Dermis lymphatic vessel endothelial cell (primary cell): ENCODE results near the gene ELMO3. TPM values are rescaled to one million over a fixed set of nuclear protein-coding genes. Genes with fewer than 3 reads are reported as not detected.

Source experiments
- total RNA-seq: library from RNA; depleted of rRNA; stranded (reverse); fragments of >200 nt; gene quantifications from 2 replicates; pipeline ENCODE4 v1.2.1, GENCODE V29; 2014

Gene ELMO3
- 0.65 and 0.86 TPM in 2 replicates for total RNA-seq

GRCh38 chr16:67199011-67199807 lies at the start of gene ELMO3:
Gene ELMO3 (plus strand): TSS chr16:67199131. CDS start chr16:67199327, 196 bp downstream.

GRCh38 chr16:67150833-67151396 lies 48.0 kb upstream of the ELMO3 start, which contains the start of gene B3GNT9:
Gene B3GNT9 (minus strand): TSS chr16:67150998. CDS start chr16:67150485, 513 bp downstream.

GRCh38 chr16:67164599-67165061 lies 34.3 kb upstream of the ELMO3 start, which contains the start of gene HSF4:
Gene HSF4 (plus strand): TSS chr16:67164745. CDS start chr16:67164812, 67 bp downstream.

GRCh38 chr16:67170168-67170948 lies 28.6 kb upstream of the ELMO3 start, which contains the start of gene NOL3:
Gene NOL3 (plus strand): TSS chr16:67170538.

DNA sequence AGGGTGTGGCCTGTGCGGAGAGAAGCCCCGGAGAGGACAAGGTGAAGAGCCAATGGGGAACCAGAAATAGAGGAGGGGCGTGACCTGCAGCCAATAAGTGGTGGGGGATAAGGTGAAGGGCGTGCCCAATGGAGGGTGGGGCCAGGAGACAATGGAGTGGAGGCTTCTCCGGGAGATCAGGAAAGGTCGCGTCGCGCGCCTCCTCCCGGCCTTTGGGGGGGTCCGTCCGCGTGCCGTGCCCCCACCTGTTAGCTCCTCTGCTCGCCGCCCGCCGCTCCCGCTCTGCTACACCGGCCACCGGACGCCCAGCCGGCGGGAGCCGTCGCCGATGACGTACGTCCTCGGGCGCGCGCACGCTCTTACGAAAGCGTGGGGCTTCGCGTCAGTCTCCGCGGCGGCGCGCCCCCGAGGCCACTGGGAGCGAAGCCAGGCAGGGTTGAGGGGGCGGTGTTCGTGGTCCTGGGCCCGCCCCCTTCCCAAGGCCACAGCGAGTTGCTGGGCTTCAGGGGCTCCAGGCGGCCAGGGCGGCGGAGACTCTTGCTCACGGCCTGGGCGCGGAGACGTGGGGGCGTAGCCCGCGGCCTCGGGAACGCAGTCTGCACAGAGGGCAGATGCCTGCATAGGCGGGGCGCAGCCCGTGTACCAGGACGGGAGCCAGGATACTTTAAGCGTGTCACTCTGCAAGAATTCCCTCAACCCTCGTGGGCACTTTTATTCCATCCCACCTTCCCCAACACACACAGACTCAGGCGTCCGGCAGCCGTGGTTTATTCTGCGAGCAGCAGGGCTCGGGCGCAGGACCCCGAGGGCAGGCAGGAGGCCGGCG lies 15.1 kb upstream of the ELMO3 start, which contains the start of gene MATCAP1:
TSS of gene MATCAP1 (minus strand) at position 337 of the 826 bp plus-strand sequence. CDS start 3,353 bp downstream, outside the sequence.

GRCh38 chr16:67190041-67190440 lies 8.9 kb upstream of the ELMO3 start, which contains the start of gene EXOC3L1:
Gene EXOC3L1 (minus strand): TSS chr16:67190136. CDS start chr16:67189676, 460 bp downstream.

DNA sequence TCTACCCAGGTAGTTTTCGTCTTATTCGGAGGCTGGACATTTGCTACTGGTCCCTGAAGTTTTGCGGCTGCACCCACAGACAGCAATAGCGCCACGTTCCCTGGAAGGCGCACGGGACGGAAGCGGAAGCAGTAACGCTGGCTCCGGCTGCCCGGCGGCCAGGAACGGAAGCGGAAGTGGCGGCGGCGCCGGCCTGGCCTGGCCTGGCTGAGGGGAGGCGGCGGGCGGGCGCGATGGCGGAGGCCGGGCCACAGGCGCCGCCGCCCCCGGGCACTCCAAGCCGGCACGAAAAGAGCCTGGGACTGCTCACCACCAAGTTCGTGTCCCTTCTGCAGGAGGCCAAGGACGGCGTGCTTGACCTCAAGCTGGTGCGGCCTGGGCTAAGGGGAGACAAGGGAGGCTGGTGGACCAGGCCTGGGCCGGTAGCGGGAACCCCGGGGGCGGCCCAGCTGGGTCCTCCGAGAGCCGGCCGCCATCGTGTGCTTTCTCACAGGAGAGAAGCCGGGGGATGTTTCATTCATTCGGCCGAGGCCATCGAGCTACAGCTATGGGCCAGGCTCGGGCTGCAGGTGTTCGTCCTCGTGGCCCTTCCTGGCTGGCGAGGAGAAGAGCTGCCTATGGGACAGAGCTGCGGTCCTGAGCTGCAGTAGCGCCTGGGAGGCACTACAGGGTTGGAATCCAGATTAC lies 6.8 kb upstream of the ELMO3 start, which contains the start of gene E2F4:
TSS of gene E2F4 (plus strand) at position 161 of the 687 bp plus-strand sequence. CDS start at position 234, 73 bp downstream.

DNA sequence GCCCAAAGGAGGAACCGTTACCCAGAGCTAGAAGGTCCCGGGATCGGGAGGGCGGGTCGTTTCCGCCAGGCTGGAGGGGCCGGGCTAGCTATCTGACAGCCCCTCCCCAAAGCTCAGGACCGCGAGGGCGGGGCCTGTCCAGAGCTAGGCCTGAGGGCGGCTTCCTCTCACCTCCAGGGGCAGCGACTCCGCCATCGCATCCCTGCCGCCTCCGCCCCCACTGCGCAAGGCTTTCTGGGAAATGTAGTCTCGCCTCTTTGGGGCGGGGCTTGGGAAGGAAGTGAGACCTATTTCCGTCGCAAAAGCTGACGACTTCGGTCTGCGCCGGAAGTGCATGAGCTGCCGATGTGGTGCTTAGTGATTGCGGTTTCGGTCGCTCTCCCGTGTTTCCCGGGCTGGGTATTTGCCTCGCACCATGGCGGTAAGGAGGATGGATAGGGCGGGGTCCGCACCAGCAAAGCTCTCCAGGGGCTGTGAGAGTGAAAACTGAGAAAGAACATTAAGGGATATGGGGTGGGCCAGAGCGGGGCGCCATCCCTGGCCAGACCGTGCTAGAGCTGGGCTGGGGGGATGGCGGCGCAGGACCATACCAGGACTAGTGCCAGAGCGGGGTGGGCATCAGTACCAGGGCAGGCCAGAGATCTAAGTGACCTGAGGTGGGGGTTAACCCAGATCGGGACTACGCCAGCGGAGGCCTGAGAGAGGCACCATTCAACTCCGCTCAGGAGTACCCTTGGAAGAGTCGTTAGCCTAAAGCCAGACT lies 28.1 kb downstream of the ELMO3 start, which contains the start of gene TMEM208:
TSS of gene TMEM208 (plus strand) at position 327 of the 763 bp plus-strand sequence. CDS start at position 416, 89 bp downstream.

GRCh38 chr16:67247192-67248072 lies 48.5 kb downstream of the ELMO3 start, which contains the start of gene FHOD1:
Gene FHOD1 (minus strand): TSS chr16:67247481. CDS start chr16:67247410, 71 bp downstream.

GRCh38 chr16:67248401-67249177 lies 49.7 kb downstream of the ELMO3 start, which contains the start of gene SLC9A5:
Gene SLC9A5 (plus strand): TSS chr16:67248979. CDS start chr16:67249015, 36 bp downstream.

Other genes starting within 250 kb of the ELMO3 start
- under 0.01 TPM in 1 of 2 replicates, not detected in the other for gene CES3, start 237.9 kb upstream of the ELMO3 start, total RNA-seq
- 0.60 and 2.0 TPM in 2 replicates for gene CES4A, start 210.5 kb upstream of the ELMO3 start, total RNA-seq
- 47.6 and 71.9 TPM in 2 replicates for gene CBFB, start 170.0 kb upstream of the ELMO3 start, total RNA-seq
- gene PHAF1, start 89.2 kb upstream of the ELMO3 start, total RNA-seq = 10.0 and 11.8 TPM in 2 replicates
- 4.0 and 8.0 TPM in 2 replicates for gene B3GNT9, start 48.1 kb upstream of the ELMO3 start, total RNA-seq
- gene TRADD, start 39.2 kb upstream of the ELMO3 start, total RNA-seq = 14.0 and 20.4 TPM in 2 replicates
- gene FBXL8, start 39.2 kb upstream of the ELMO3 start, total RNA-seq = 5.6 and 6.1 TPM in 2 replicates
- gene HSF4, start 34.4 kb upstream of the ELMO3 start, total RNA-seq = 0.54 and 1.1 TPM in 2 replicates
- 4.0 and 4.9 TPM in 2 replicates for gene NOL3, start 28.6 kb upstream of the ELMO3 start, total RNA-seq
- 4.6 and 8.7 TPM in 2 replicates for gene MATCAP1, start 15.2 kb upstream of the ELMO3 start, total RNA-seq
- 47.2 and 80.1 TPM in 2 replicates for gene EXOC3L1, start 9.0 kb upstream of the ELMO3 start, total RNA-seq
- gene E2F4, start 7.0 kb upstream of the ELMO3 start, total RNA-seq = 46.4 and 62.6 TPM in 2 replicates
- 25.7 and 27.7 TPM in 2 replicates for gene TMEM208, start 28.0 kb downstream of the ELMO3 start, total RNA-seq
- gene FHOD1, start 48.4 kb downstream of the ELMO3 start, total RNA-seq = 11.9 and 14.4 TPM in 2 replicates
- gene SLC9A5, start 49.8 kb downstream of the ELMO3 start, total RNA-seq = 0.33 and 0.34 TPM in 2 replicates
- gene PLEKHG4, start 80.4 kb downstream of the ELMO3 start, total RNA-seq = 7.5 and 9.8 TPM in 2 replicates
- gene KCTD19, start 127.6 kb downstream of the ELMO3 start, total RNA-seq = not detected in 2 replicates
- gene LRRC36, start 127.7 kb downstream of the ELMO3 start, total RNA-seq = 0.11 TPM in 1 of 2 replicates, not detected in the other
- 0.09 and 0.11 TPM in 2 replicates for gene TPPP3, start 194.4 kb downstream of the ELMO3 start, total RNA-seq
- gene ZDHHC1, start 217.3 kb downstream of the ELMO3 start, total RNA-seq = 4.2 and 6.0 TPM in 2 replicates
- 0.09 TPM in 1 of 2 replicates, not detected in the other for gene HSD11B2, start 232.0 kb downstream of the ELMO3 start, total RNA-seq